Panc1 (cell line): ENCODE measurements around the gene ENPP1. TPM values are rescaled to one million over a fixed set of nuclear protein-coding genes. Genes with fewer than 3 reads are reported as not detected.

Source experiments
- ATAC-seq: fragments of 200-7000 bp; cut with Tn5 transposase; 2 replicates; pipeline ENCODE4 v1.9.1; 2020; ENCODE audit warnings: mild to moderate bottlenecking, moderate library complexity
- BruUV-seq: library from RNA; stranded (reverse); fragments of 400-500 nt; replicated peaks from 2 replicates; lab custom pipeline; 2021; lab: Mats Ljungman, UMichigan
- CTCF ChIA-PET: fragments of 300-600 bp; sonication (Branson Sonifier 250); formaldehyde crosslinking; loops from one replicate; lab custom pipeline; 2022; ENCODE audit warnings: antibody characterized with exemption; lab: Charles Lee
- POLR2A ChIA-PET: fragments of 300-600 bp; sonication (Branson Sonifier 250); formaldehyde crosslinking; loops from one replicate; lab custom pipeline; 2022; ENCODE audit warnings: antibody characterized with exemption; lab: Charles Lee
- DNase-seq: peaks from one replicate; pipeline ENCODE4 v3.0.0-alpha.2; 2010; ENCODE audit warnings: low read depth, low spot score
- H3K27ac ChIP-seq: 2 replicates; pipeline ENCODE4 v1.5.1; 2011; ENCODE audit warnings: mild to moderate bottlenecking, low read length, inconsistent platforms
- H3K27me3 ChIP-seq: fragments of 200-500 bp; sonication (Bioruptor generic); 2 replicates; pipeline ENCODE4 v1.6.0; 2014; ENCODE audit warnings: low read length, inconsistent platforms; ENCODE audit not compliant: control insufficient read depth, insufficient read depth
- H3K36me3 ChIP-seq: fragments of 200-500 bp; sonication (Bioruptor generic); 2 replicates; pipeline ENCODE4 v1.5.1; 2014; ENCODE audit warnings: inconsistent platforms, mild to moderate bottlenecking, low read length, moderate library complexity; ENCODE audit not compliant: control insufficient read depth, insufficient read depth
- H3K4me1 ChIP-seq: 2 replicates; pipeline ENCODE4 v1.5.1; 2011; ENCODE audit warnings: inconsistent platforms, mild to moderate bottlenecking, low read length, moderate library complexity; ENCODE audit not compliant: control insufficient read depth, insufficient read depth
- H3K4me3 ChIP-seq, 2 experiments: 2 replicates each; pipeline ENCODE4 v1.5.1; 2011 to 2012; ENCODE audit warnings: low read depth in 2 of 2, low read length in 2 of 2, mild to moderate bottlenecking in 2 of 2, inconsistent platforms in 1 of 2, moderate library complexity in 1 of 2
- H3K9me3 ChIP-seq: fragments of 200-500 bp; sonication (Bioruptor generic); 2 replicates; pipeline ENCODE4 v1.5.1; 2014; ENCODE audit warnings: low read depth, mild to moderate bottlenecking, inconsistent platforms, low read length, moderate library complexity; ENCODE audit not compliant: control insufficient read depth, insufficient read depth
- POLR2AphosphoS5 ChIP-seq: IDR thresholded peaks from 2 replicates; pipeline ENCODE4 v1.6.1; 2012; ENCODE audit warnings: mild to moderate bottlenecking, low read depth, low read length, moderate library complexity
- SIN3A ChIP-seq: IDR thresholded peaks from 2 replicates; pipeline ENCODE4 v1.6.1; 2012; ENCODE audit warnings: low read depth, mild to moderate bottlenecking, low read length, moderate library complexity, borderline replicate concordance; ENCODE audit not compliant: insufficient read depth
- TCF7L2 ChIP-seq: IDR thresholded peaks from 2 replicates; pipeline ENCODE4 v1.6.1; 2011; ENCODE audit warnings: mild to moderate bottlenecking, low read depth, low read length, inconsistent platforms
- in situ Hi-C: cut with HindIII; loops from 2 replicates; pipeline ENCODE4 v1.10.0; 2016; ENCODE audit warnings: low sequenced_read_pairs, low pct_unique_long_range_greater_than_20kb
- intact Hi-C: fragments of 100-400 bp; cut with micrococcal nuclease; formaldehyde crosslinking; loops from one replicate; pipeline ENCODE4 v1.10.0; 2022; ENCODE audit not compliant: unreplicated experiment
- total RNA-seq: library from RNA; stranded (reverse); gene quantifications from one replicate; pipeline ENCODE4 v1.2.1, GENCODE V29; 2021; ENCODE audit not compliant: unreplicated experiment
- TF ChIP-seq, protein P1 (sequence below), 2 experiments: IDR thresholded peaks; 2 replicates each; pipeline ENCODE4 v1.6.1; 2011 to 2012; ENCODE audit warnings: low read depth in 2 of 2, control low read depth in 1 of 2, low read length in 1 of 2, mild to moderate bottlenecking in 1 of 2, moderate library complexity in 1 of 2; ENCODE audit not compliant: insufficient read depth in 1 of 2
- TF ChIP-seq, protein P2 (sequence below): fragments of 450-650 bp; IDR thresholded peaks from 2 replicates; pipeline ENCODE4 v1.5.1; 2017; ENCODE audit warnings: mild to moderate bottlenecking

Gene ENPP1
- total RNA-seq, 1 experiment from 2014 or later, result 6.8 TPM

DNA sequence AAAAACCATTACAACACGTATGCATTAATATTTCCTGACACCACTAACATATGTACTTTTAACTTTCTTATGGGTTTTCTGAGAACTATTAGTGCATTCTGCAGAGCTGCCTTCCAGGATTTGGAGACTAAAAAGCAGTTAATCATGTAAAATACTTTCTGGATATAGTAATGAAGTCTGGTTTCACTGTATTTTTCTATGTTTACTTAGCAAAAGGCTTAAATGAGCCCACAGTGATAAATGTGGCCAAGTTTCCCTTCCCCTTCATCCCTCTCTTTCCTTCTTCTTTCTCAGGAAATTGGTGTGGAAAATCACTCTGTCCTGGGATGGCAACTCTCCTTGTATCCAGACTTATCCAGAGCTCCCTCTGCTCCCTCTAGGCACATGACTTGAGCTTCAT, 29.7 kb upstream of the ENPP1 start:
- in situ Hi-C loops, result no loop called here
- CTCF ChIA-PET, result no interaction called here

DNA sequence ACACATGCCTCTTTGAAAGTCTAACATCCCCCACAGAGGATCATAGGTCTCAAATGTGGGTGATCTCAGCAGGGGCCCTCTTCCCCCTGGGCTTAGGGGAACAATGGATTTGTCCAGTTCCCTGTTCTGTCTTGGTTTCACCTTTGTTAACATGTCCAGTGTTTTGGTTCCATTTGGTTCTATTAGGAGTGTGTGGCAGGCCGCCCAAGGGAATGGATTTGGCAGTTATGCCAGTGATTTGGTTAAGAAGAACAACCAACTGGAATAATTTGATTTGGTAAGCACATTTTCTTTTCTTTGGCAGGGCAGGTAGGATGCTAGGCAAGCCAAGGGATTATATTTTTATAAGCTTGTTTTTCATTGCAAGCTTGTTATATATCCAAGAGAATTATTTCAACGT, 28.5 kb upstream of the ENPP1 start:
- TF ChIP-seq TCF7L2 (no peak), SIN3A (no peak), POLR2AphosphoS5 (no peak)
- TF ChIP-seq, protein P1, sequence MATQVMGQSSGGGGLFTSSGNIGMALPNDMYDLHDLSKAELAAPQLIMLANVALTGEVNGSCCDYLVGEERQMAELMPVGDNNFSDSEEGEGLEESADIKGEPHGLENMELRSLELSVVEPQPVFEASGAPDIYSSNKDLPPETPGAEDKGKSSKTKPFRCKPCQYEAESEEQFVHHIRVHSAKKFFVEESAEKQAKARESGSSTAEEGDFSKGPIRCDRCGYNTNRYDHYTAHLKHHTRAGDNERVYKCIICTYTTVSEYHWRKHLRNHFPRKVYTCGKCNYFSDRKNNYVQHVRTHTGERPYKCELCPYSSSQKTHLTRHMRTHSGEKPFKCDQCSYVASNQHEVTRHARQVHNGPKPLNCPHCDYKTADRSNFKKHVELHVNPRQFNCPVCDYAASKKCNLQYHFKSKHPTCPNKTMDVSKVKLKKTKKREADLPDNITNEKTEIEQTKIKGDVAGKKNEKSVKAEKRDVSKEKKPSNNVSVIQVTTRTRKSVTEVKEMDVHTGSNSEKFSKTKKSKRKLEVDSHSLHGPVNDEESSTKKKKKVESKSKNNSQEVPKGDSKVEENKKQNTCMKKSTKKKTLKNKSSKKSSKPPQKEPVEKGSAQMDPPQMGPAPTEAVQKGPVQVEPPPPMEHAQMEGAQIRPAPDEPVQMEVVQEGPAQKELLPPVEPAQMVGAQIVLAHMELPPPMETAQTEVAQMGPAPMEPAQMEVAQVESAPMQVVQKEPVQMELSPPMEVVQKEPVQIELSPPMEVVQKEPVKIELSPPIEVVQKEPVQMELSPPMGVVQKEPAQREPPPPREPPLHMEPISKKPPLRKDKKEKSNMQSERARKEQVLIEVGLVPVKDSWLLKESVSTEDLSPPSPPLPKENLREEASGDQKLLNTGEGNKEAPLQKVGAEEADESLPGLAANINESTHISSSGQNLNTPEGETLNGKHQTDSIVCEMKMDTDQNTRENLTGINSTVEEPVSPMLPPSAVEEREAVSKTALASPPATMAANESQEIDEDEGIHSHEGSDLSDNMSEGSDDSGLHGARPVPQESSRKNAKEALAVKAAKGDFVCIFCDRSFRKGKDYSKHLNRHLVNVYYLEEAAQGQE (IDR thresholded peaks at IDR 0.05; ENCODE audit: insufficient read depth in 1 of 2, low read depth in 2 of 2, low read length in 1 of 2), result no peak
- TF ChIP-seq, protein P2, sequence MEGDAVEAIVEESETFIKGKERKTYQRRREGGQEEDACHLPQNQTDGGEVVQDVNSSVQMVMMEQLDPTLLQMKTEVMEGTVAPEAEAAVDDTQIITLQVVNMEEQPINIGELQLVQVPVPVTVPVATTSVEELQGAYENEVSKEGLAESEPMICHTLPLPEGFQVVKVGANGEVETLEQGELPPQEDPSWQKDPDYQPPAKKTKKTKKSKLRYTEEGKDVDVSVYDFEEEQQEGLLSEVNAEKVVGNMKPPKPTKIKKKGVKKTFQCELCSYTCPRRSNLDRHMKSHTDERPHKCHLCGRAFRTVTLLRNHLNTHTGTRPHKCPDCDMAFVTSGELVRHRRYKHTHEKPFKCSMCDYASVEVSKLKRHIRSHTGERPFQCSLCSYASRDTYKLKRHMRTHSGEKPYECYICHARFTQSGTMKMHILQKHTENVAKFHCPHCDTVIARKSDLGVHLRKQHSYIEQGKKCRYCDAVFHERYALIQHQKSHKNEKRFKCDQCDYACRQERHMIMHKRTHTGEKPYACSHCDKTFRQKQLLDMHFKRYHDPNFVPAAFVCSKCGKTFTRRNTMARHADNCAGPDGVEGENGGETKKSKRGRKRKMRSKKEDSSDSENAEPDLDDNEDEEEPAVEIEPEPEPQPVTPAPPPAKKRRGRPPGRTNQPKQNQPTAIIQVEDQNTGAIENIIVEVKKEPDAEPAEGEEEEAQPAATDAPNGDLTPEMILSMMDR, result no peak
- Histone ChIP-seq H3K4me1 (no peaks in the 10 kb centered on the region), H3K27me3 (no peaks in the 10 kb centered on the region), H3K36me3 (no peaks in the 10 kb centered on the region), H3K27ac (no peak overlapping the region), H3K9me3 (no peaks in the 10 kb centered on the region), H3K4me3 (no peak overlapping the region)
- POLR2A ChIA-PET, result no interaction called here
- BruUV-seq, result no TSS peak
- CTCF ChIA-PET, result no interaction called here
- DNase-seq, result no peak
- in situ Hi-C loops (no loop called here), intact Hi-C loops (no loop called here)
- ATAC-seq, result no peak

More for the DNA sequence above, 29.7 kb upstream of the ENPP1 start:
- ATAC-seq, result no peak
- H3K27me3 ChIP-seq, result no peaks in the 10 kb centered on the region
- POLR2A ChIA-PET, result no interaction called here
- no peak overlapping the region for H3K27ac ChIP-seq
- DNase-seq, result no peak
- TF ChIP-seq SIN3A, result no peak
- no peak for TF ChIP-seq POLR2AphosphoS5
- TF ChIP-seq, protein P2, result no peak
- no peak for TF ChIP-seq TCF7L2
- TF ChIP-seq, protein P1 (IDR thresholded peaks at IDR 0.05; ENCODE audit: insufficient read depth in 1 of 2, low read depth in 2 of 2, low read length in 1 of 2), result no peak
- intact Hi-C loops, result no loop called here
- no peaks in the 10 kb centered on the region for H3K36me3 ChIP-seq
- BruUV-seq, result no TSS peak
- no peaks in the 10 kb centered on the region for H3K4me1 ChIP-seq
- no peak overlapping the region for H3K4me3 ChIP-seq
- no peaks in the 10 kb centered on the region for H3K9me3 ChIP-seq
